ENCODE data around the gene SCAF4. TPM values are rescaled to one million over a fixed set of nuclear protein-coding genes. Genes with fewer than 3 reads are reported as not detected.
"Not testable (repeated sequence)": the region's sequence is repeated elsewhere in the genome, so short reads cannot be mapped to it uniquely, and the experiment has no call there.

Gene SCAF4
- total RNA-seq, 1 experiment from 2014 or later: 41.9 TPM

DNA sequence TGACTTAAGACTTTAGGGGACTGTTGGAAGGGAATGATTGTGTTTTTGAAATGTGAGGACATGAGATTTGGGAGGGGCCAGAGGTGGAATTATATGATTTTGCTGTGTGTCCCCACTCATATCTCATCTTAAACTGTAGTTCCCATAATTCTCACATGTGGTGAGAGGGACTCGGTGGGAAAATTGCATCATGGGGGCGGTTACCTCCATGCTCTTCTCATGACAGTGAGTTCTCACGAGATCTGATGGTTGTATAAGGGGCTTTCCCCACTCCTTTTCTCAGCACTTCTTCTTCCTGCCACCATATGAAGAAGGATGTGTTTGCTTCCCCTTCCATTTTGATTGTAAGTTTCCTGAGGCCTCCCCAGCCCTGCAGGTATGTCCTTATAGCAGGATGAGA lies 35.0 kb upstream of the SCAF4 start:
- POLR2A ChIA-PET: no interaction called here
- DNase-seq (ENCODE audit: unreplicated experiment): no peak
- H3K36me3 Mint-ChIP-seq (ENCODE audit: insufficient read depth, unreplicated experiment): no peaks in the 10 kb centered on the region
- intact Hi-C loops (cut with micrococcal nuclease): no loop called here
- H3K9me3 Mint-ChIP-seq (ENCODE audit: unreplicated experiment): no peaks in the 10 kb centered on the region
- H3K4me3 Mint-ChIP-seq (ENCODE audit: unreplicated experiment): no peak overlapping the region
- H3K27me3 Mint-ChIP-seq (ENCODE audit: insufficient read depth, unreplicated experiment): no peaks in the 10 kb centered on the region
- no TSS peak for BruUV-seq (replicated peaks)
- TF ChIP-seq, protein P1, sequence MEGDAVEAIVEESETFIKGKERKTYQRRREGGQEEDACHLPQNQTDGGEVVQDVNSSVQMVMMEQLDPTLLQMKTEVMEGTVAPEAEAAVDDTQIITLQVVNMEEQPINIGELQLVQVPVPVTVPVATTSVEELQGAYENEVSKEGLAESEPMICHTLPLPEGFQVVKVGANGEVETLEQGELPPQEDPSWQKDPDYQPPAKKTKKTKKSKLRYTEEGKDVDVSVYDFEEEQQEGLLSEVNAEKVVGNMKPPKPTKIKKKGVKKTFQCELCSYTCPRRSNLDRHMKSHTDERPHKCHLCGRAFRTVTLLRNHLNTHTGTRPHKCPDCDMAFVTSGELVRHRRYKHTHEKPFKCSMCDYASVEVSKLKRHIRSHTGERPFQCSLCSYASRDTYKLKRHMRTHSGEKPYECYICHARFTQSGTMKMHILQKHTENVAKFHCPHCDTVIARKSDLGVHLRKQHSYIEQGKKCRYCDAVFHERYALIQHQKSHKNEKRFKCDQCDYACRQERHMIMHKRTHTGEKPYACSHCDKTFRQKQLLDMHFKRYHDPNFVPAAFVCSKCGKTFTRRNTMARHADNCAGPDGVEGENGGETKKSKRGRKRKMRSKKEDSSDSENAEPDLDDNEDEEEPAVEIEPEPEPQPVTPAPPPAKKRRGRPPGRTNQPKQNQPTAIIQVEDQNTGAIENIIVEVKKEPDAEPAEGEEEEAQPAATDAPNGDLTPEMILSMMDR (IDR thresholded peaks at IDR 0.05; ENCODE audit: unreplicated experiment): no peak
- H3K4me1 Mint-ChIP-seq (ENCODE audit: insufficient read depth, unreplicated experiment): no peaks in the 10 kb centered on the region
- CTCF ChIA-PET: interaction anchor here (1.0 to 1.8 kb wide), 2 partner anchors 14 to 491 kb away, joined by 3 to 6 read pairs; no protein-coding TSS in a partner anchor
- no peak overlapping the region for H3K27ac Mint-ChIP-seq (ENCODE audit: low read depth, unreplicated experiment)

DNA sequence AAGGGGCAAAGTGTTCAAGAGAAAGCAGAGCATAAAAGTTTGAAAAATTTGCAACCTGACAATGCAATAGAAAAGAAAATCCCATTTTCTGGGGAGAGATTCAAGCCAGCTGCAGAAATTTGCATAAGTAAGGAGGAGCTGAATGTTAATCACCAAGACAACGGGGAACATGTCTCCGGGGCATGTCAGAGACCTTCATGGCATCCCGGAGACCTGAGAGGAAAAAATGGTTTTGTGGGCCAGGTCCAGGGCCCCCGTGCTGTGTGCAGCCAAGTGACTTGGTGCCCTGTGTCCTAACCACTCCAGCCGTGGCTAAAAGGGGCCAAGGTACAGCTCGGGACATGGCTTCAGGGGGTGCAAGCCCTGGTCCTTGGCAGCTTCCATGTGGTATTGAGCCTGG lies 33.9 kb upstream of the SCAF4 start:
- DNase-seq (ENCODE audit: unreplicated experiment); intact Hi-C loops (cut with micrococcal nuclease); H3K4me1 Mint-ChIP-seq (ENCODE audit: insufficient read depth, unreplicated experiment); H3K9me3 Mint-ChIP-seq (ENCODE audit: unreplicated experiment); H3K4me3 Mint-ChIP-seq (ENCODE audit: unreplicated experiment); H3K36me3 Mint-ChIP-seq (ENCODE audit: insufficient read depth, unreplicated experiment); H3K27ac Mint-ChIP-seq (ENCODE audit: low read depth, unreplicated experiment); H3K27me3 Mint-ChIP-seq (ENCODE audit: insufficient read depth, unreplicated experiment); BruUV-seq (replicated peaks); POLR2A ChIA-PET: not testable (repeated sequence)
- CTCF ChIA-PET: interaction anchor here (1.3 to 2.6 kb wide), 2 partner anchors 20 to 100 kb away, joined by 4 to 9 read pairs; no protein-coding TSS in a partner anchor

DNA sequence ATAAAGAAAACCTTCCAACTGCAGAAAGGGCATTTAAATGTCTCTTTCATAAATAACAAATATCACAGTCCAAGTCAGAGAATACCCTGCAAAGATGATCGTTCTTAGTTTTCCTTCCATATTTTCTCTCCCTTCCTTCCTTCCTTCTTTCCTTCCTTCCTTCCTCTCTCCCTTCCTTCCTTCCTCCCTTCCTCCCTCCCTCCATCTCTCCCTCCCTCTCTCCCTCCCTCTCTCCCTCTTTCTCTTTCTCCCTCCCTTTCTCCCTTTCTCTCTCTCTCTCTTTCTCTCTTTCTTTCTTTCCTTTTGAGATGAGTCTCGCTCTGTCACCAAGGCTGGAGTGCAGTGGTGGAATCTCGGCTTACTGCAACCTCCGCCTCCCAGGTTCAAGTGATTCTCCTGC lies 29.0 kb upstream of the SCAF4 start:
- H3K36me3 Mint-ChIP-seq (ENCODE audit: insufficient read depth, unreplicated experiment): no peaks in the 10 kb centered on the region
- ChIA-PET POLR2A (no interaction called here), CTCF (no interaction called here)
- H3K27me3 Mint-ChIP-seq (ENCODE audit: insufficient read depth, unreplicated experiment): no peaks in the 10 kb centered on the region
- no peak for DNase-seq (ENCODE audit: unreplicated experiment)
- BruUV-seq (replicated peaks): no TSS peak
- H3K27ac Mint-ChIP-seq (ENCODE audit: low read depth, unreplicated experiment): no peak overlapping the region
- H3K9me3 Mint-ChIP-seq (ENCODE audit: unreplicated experiment): no peaks in the 10 kb centered on the region
- H3K4me3 Mint-ChIP-seq (ENCODE audit: unreplicated experiment): no peak overlapping the region
- TF ChIP-seq, protein P1 (IDR thresholded peaks at IDR 0.05; ENCODE audit: unreplicated experiment): no peak
- no peaks in the 10 kb centered on the region for H3K4me1 Mint-ChIP-seq (ENCODE audit: insufficient read depth, unreplicated experiment)
- intact Hi-C loops (cut with micrococcal nuclease): no loop called here

DNA sequence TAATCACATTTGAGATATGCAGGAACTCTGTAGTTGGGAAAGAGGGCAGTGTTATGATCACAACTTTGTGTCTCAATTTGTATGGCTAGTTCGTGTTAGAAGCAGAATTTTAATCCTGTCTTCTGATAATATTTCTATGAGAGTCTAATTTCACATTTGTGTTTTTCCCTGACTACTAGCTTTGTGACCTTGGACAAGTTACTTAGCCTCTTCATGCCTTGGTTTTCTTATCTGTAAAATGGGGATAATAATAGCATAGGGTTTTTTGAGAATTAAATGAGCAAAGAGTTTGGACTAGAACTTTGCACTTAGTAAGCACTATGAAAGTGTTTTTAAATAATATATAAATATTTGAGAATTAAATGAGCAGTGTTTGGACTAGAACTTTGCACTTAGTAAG lies 24.9 kb upstream of the SCAF4 start:
- intact Hi-C loops (cut with micrococcal nuclease): no loop called here
- no peak for DNase-seq (ENCODE audit: unreplicated experiment)
- Mint-ChIP-seq H3K9me3 (ENCODE audit: unreplicated experiment) (no peaks in the 10 kb centered on the region), H3K4me1 (ENCODE audit: insufficient read depth, unreplicated experiment) (peaks cover 7% of the 10 kb centered on the region), H3K4me3 (ENCODE audit: unreplicated experiment) (no peak overlapping the region), H3K27ac (ENCODE audit: low read depth, unreplicated experiment) (no peak overlapping the region), H3K36me3 (ENCODE audit: insufficient read depth, unreplicated experiment) (no peaks in the 10 kb centered on the region), H3K27me3 (ENCODE audit: insufficient read depth, unreplicated experiment) (no peaks in the 10 kb centered on the region)
- CTCF ChIA-PET: no interaction called here
- TF ChIP-seq, protein P1 (IDR thresholded peaks at IDR 0.05; ENCODE audit: unreplicated experiment): no peak
- POLR2A ChIA-PET: no interaction called here
- BruUV-seq (replicated peaks): no TSS peak

DNA sequence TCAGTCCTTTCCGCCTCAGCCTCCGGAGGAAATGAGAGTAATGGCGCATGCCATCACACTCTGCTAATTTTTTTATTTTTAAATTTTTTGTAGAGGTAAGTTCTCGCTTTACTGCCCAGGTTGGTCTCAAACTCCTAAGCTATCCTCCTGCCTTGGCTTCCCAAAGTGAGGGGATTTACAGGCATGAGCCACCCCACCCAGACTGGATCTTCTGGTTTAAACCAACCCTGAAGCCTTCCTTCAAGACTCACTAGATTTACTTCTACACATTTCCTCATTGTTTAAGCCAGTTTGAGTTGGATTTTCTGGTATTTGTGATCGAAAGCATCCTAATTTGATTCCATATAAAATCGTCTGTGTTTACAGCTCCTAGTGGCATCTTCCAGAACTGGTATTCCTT lies 23.1 kb upstream of the SCAF4 start:
- Mint-ChIP-seq H3K27ac (ENCODE audit: low read depth, unreplicated experiment) (no peak overlapping the region), H3K36me3 (ENCODE audit: insufficient read depth, unreplicated experiment) (no peaks in the 10 kb centered on the region), H3K27me3 (ENCODE audit: insufficient read depth, unreplicated experiment) (no peaks in the 10 kb centered on the region), H3K4me1 (ENCODE audit: insufficient read depth, unreplicated experiment) (peaks cover 7% of the 10 kb centered on the region), H3K9me3 (ENCODE audit: unreplicated experiment) (no peaks in the 10 kb centered on the region), H3K4me3 (ENCODE audit: unreplicated experiment) (no peak overlapping the region)
- TF ChIP-seq, protein P1 (IDR thresholded peaks at IDR 0.05; ENCODE audit: unreplicated experiment): no peak
- POLR2A ChIA-PET: interaction anchor here (0.9 to 1.2 kb wide), 2 partner anchors 18 to 24 kb away, joined by 3 to 5 read pairs; no protein-coding TSS in a partner anchor
- intact Hi-C loops (cut with micrococcal nuclease): no loop called here
- no TSS peak for BruUV-seq (replicated peaks)
- no peak for DNase-seq (ENCODE audit: unreplicated experiment)
- CTCF ChIA-PET: interaction anchor here (1.1 to 1.6 kb wide), 3 partner anchors 9 to 27 kb away, joined by 3 to 6 read pairs (median 4); no protein-coding TSS in a partner anchor
